GM21737 (cell line): ENCODE results near the gene FOLR1.

Source experiments
- ATAC-seq: cut with Tn5 transposase; IDR thresholded peaks from one replicate; pipeline ENCODE4 v1.9.1; 2021; ENCODE audit warnings: mild to moderate bottlenecking, moderate library complexity; ENCODE audit not compliant: unreplicated experiment

The FOLR1 gene

DNA sequence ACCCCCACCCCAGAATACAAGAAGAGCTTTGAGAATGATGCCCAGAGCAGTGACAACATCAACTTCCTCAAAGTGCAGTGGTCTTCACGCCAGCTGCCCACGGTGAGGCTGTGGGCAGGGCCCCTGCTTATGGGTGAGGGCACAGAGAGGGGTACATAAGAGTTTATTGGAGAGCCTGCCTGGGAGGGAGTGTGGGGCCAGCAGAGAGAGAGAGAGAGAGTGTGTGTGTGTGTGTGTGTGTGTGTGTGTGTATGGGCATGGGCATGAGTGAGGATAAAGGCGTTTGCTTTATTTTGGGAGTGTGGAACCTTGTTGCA, 42.5 kb downstream of the FOLR1 start:
- no peak for ATAC-seq

DNA sequence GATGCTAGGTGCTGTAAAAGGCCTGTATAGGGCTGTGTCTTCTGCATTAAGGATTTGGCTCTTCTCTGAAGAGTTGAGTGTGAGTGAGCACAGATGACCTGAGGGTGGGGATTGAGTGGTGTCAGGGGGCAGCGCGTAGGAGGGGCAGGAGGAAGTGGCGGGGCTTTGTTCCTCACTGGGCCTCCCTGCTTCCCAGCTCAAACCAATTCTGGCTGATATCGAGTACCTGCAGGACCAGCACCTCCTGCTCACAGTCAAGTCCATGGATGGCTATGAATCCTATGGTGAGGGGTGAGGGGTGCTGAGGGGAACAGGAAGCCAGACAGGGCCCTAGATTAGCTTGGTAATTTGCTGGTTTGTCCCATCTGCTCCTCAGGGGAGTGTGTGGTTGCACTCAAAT, 43.0 kb downstream of the FOLR1 start:
- no peak for ATAC-seq

DNA sequence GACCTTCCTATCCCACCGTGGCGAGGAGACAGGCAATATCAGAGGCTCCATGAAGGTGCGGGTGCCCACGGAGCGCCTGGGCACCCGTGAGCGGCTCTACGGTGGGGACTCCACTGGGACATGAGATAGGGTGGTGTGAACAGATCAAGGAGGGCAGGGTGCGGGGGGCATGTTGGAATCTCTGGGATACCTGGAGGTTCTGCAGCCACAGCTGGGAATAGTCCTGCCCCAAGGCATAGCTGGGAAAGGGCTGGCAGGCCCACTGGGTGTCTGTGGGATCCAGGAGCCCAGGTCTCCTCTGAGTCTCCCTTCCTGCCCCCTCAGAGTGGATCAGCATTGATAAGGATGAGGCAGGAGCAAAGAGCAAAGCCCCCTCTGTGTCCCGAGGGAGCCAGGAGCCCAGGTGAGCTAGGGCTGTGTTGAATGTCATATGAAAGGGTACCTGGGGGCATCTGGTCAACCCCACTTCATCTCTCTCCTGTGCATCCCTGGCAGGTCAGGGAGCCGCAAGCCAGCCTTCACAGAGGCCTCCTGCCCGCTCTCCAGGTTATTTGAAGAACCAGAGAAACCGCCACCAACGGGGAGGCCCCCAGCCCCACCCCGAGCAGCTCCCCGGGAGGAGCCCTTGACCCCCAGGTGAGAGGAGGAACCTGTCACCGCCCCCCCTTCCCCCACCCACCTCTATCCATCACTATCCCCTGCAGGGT, 43.6 kb downstream of the FOLR1 start:
- no peak for ATAC-seq

DNA sequence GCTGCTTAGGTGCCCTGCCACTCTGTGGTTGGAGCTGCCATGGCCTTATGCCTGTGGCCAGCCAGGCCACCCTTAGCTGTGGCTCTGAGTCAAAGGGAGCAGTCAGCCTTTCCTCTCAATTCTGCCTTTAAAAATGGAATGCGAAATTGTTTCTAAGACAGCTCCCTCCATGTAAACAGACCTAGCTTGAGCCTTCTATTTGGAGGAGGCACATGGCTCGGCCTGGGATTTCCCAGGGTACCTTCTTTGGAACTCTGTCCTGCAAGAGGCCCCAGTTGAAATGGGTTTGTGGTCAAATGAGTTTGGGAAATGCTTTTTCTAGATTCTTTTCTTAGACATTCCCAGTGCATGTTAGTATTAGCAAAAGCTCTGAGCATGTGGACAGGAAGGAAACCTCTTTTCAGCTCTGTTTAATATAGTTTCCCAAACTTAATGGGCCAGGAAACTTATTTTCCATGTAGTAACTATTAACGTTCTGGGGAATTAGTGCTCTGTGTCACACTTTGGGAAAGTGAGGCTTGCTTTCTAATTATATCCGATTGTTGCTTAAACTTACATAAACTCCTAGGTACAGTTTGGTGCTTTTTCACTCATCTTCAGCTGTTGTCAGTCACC, 44.2 kb downstream of the FOLR1 start:
- ATAC-seq: no peak

DNA sequence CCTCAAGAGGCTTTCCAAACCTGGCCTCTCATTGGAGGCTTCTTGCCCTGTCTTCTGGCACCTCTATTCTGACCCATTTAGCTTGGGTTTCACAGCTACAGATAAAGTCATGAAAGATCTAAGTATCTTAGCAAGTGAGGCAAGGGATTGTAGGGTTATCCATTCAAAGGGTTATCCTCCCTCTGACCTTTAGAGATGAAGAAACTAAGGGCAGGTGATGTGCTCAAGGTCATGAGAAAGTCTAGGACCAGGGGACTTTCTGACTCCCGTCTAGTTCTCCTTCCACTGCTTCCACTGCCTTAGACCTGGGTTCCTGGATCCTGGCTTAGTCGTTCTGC, 44.8 kb downstream of the FOLR1 start:
- ATAC-seq: no peak

- ATAC-seq: no peak
Measured at GRCh38 chr11:72237112-72237931, 45.4 kb downstream of the FOLR1 start.

DNA sequence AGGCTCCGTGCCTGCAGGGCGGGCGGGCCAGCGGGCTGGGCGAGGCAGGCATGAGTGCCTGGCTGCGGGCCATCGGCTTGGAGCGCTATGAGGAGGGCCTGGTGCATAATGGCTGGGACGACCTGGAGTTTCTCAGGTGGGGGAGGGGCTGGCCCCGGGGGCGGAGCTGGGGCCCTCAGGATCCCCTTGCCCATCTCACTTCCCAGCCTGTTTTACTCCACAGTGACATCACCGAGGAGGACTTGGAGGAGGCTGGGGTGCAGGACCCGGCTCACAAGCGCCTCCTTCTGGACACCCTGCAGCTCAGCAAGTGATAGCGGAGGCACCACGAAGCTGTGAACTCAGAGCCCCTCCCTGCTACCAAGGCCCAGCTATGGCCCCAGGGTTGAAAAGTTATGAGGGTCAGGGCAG, 46.1 kb downstream of the FOLR1 start:
- ATAC-seq: no peak

- ATAC-seq: no peak
Measured at GRCh38 chr11:72238492-72239312, 46.8 kb downstream of the FOLR1 start.

DNA sequence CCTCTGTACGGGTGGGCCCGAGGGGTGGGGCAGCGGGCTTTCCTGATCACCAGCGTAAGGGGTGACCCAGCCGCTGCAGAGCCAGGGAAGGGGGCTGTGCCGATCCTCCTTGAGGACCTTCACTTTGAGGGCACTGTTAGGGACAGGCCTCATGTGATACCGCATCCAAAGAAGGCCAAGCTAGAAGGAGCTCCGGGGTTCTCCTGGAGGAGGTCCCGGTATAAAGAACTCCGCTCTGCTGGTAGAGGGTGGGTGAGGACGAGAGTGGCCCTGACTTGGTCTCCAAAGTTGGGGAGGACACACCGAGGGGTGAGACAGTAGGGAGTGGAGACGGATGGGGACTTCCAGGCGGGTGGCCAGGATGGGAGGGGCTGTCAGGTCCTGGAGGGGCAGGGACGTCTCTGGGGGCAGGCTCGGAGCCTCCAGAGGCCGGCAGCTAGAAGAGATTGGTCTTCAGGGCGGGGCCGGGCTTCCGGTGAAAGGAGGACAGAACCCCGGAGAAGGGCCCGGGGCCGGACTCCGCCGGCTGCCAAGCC, 47.4 kb downstream of the FOLR1 start:
- ATAC-seq: no peak

DNA sequence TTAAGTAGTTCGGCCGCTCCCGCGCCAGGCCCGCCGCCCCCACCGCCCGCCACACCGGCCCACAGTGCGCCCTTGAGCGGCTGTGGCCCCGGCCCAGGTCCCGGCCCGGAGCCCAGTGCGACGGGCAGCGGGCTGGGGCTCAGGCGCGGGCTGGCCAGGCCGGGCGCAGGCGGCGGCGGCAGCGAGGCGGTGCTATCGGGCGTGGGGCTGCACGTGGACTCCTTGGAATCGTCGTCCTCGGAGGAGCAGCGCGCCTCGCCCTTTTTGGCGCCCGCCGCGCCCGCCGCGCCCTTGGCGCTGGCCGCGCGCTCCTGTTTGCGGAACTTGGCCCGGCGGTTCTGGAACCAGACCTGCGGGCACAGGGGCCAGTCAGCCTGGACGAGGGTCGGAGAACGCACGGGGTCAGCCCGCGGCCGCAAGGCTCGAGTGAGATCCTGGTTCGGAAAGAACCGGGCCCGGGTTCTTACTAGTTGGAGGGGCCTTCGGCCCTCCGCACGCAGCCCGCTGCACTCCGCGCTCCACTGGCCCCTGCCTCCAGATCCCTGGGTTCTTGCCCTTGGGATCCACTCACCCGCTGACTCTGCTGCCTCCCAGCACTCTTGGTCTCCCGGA, 48.0 kb downstream of the FOLR1 start:
- no peak for ATAC-seq

DNA sequence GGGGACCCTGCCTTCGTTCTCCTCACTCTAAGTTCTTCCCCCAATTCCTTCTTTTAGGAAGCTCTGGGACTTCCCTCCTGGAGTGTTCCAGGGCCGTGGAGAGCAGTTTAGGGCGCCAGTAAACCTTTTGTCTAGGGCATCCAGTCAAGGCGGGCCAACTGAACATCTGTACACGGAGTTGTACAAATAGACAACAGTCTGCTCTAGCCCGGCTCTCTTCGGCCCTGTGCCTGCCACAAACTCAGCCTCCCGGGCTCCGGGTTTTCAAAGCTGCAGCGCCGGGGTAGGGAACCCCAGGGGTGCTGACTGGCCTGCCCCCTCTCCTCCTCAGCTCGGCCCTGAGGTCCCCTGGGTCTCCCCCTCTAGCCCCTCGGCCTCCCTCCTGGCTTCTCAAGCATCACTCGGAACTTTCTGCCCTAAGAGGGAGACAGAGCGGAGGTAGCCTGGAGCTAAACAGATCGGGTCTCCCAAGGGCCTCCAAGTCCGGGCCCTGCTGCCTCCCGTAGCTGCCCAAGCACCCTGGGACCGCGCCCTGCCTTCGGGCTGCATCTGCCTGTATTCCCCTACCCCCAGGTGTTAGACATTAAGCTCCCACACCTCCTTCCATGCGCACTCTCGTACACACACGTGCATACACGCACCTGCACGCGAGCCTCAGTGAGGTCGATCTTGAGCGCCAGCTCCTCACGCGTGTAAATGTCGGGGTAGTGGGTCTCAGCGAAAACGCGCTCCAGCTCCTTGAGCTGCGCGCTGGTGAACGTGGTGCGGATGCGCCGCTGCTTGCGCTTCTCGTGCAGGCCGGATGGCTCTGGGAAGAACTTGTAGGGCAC, 48.7 kb downstream of the FOLR1 start:
- no peak for ATAC-seq

GRCh38 chr11:72241291-72241781, 49.4 kb downstream of the FOLR1 start:
- no peak for ATAC-seq

- no peak for ATAC-seq
Measured at GRCh38 chr11:72242141-72242540, 50.2 kb downstream of the FOLR1 start.

GRCh38 chr11:72243173-72244059, 51.5 kb downstream of the FOLR1 start:
- ATAC-seq: no peak

- ATAC-seq: no peak
Measured at GRCh38 chr11:72244060-72244360, 52.1 kb downstream of the FOLR1 start, which contains the start of gene PHOX2A. Gene PHOX2A (minus strand): TSS chr11:72244176. CDS start chr11:72244004, 172 bp downstream.

DNA sequence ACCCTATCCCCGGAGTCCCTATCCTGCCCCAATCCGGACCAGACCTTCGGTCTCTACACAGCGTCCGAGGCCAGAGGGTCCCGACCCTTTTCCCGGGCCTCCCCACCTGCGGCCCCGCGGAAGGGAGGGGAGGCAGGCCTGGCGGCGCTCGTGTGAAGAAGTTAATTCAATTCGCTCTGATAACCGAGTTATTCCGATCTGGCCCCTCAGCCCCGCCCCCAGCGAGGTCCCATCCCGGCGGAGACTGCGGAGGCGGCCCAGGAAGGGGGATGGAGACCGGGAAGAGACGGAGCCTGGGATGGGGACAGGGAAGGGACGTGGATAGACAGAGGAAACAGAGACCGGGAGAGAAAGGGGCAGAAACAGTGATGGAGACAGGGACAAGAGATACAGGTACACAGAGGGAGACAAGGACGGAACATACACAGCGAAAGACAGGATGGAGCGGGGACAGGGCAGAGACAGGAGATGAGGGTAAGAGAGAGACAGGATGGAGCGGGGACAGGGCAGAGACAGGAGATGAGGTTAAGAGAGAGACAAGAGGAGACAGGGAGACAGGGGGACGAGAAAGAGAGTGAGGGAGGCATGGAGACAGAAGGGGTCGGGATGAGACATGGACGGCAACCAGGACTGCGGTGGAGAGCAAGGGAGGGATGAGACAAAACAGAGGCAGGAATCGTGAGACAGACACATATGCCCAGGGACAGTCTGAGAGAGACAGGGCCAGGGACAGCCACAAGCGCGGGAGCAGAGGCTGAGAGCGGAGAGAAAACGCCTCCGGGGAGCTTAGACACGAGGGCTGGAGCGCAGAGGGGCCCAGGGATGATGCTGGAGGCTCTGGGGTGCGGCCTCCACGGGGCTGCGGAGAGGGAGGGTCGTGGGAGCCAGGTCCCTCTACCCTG, 52.7 kb downstream of the FOLR1 start:
- ATAC-seq: no peak

GRCh38 chr11:72245263-72245816, 53.4 kb downstream of the FOLR1 start:
- no peak for ATAC-seq
